ENCODE results near the gene SEC24B.

- TF ChIP-seq RAD21 (IDR thresholded peaks at IDR 0.05; ENCODE audit: low read depth) (no peak), TAF1 (IDR thresholded peaks at IDR 0.05; ENCODE audit: low read depth) (no peak), CREB1 (IDR thresholded peaks at IDR 0.05; ENCODE audit: low read depth) (no peak), USF1 (IDR thresholded peaks at IDR 0.05) (no peak), REST (IDR thresholded peaks at IDR 0.05; ENCODE audit: low read depth) (no peak), EGR1 (IDR thresholded peaks at IDR 0.05) (no peak), EP300 (IDR thresholded peaks at IDR 0.05; ENCODE audit: borderline replicate concordance) (no peak), TEAD4 (IDR thresholded peaks at IDR 0.05) (no peak), NFIC (IDR thresholded peaks at IDR 0.05) (no peak)
These were observed 60.9 kb downstream of the SEC24B start for GRCh38 chr4:109494563-109494962.

Measured in Ishikawa (cell line).